Stromal cell of bone marrow (primary cell): ENCODE measurements around the gene CCDC192.
A peak's percentile ranks its signal among the peaks of the same experiment; 100 is the strongest.
"Not testable (repeated sequence)": the region's sequence is repeated elsewhere in the genome, so short reads cannot be mapped to it uniquely, and the experiment has no call there.

Source experiments
- DNase-seq: peaks from one replicate; pipeline ENCODE4 v3.0.0-alpha.2; 2012; ENCODE audit warnings: low read depth

Gene CCDC192

GRCh38 chr5:127846884-127847283 lies 143.7 kb downstream of the CCDC192 start:
- no peak for DNase-seq

GRCh38 chr5:127847641-127848040 lies 144.4 kb downstream of the CCDC192 start:
- DNase-seq: not testable (repeated sequence)

- no peak for DNase-seq
Observed at GRCh38 chr5:127848098-127848497, 144.9 kb downstream of the CCDC192 start.

DNA sequence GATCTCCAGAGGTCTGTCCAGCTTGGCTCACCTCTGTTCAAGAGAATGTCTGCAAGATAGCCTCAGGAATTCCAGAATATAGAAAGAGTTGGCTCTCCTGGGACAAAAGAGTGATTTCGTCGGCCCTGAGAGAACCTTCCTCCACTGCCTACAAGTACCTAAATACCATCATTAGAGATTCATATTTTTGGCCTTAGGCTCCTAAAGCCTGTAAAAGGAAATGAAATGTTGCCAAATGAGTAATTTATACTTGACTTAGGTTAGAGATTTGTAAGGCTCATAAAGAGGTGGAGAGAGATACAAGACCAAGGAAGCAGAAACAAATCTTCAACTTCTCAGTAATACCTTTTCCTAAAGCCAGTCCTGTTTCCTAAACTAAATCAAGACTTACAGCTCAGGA lies 146.2 kb downstream of the CCDC192 start:
- DNase-seq: no peak

- no peak for DNase-seq
Observed at GRCh38 chr5:127849891-127850290, 146.7 kb downstream of the CCDC192 start.

GRCh38 chr5:127851964-127852363 lies 148.8 kb downstream of the CCDC192 start:
- no peak for DNase-seq

- no peak for DNase-seq
Observed at GRCh38 chr5:127854520-127854919, 151.3 kb downstream of the CCDC192 start.

DNA sequence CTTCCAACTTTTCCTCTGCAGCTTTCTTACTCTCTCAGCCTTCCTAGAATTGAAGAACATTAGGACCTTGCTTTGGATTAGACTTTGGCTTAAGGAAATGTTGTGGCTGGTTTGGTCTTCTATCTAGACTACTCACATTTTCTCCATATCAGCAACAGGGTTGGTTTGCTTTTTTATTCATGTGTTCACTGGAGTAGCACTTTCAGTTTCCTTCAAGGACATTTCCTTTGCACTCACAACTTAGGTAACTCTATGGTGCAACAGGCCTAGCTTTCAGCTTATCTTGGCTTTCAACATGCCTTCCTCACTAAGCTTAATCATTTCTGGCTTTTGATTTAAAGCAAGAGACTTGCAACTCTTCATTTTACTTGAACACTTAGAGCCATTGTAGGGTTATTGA lies 153.1 kb downstream of the CCDC192 start:
- no peak for DNase-seq

DNA sequence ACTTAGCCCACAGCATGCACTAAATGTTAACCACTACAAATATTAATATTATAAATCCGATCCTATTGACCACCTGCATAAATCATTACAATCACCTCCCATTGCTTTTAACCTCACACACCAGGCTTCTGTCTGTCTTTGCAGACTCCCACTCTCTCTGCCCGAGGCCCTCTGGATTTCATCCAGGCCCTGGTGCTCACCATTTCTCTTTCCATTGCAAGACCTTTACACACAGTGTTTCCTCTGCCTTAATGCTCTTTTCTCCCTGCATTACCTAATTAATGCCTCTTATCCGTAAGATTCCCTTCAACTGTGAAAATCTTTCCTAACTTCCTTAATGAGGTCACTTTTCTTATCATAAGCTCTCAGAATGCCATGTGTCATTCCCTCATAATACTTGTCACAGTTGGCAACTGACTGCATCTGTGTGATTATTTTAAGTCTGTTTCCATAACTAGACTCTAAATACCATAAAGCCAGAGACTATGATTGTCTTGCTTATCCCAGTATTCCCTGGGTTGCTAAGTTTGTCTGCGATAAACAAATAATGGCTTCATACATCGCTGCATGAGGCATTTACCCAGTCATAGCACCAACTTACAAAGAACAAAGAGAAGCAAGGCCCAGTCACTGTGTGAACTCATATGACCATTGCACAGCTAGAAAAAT lies 155.1 kb downstream of the CCDC192 start:
- no peak for DNase-seq

- DNase-seq: no peak
Observed at GRCh38 chr5:127860291-127860690, 157.1 kb downstream of the CCDC192 start.

- DNase-seq: no peak
Observed at GRCh38 chr5:127863161-127863560, 160.0 kb downstream of the CCDC192 start.

DNA sequence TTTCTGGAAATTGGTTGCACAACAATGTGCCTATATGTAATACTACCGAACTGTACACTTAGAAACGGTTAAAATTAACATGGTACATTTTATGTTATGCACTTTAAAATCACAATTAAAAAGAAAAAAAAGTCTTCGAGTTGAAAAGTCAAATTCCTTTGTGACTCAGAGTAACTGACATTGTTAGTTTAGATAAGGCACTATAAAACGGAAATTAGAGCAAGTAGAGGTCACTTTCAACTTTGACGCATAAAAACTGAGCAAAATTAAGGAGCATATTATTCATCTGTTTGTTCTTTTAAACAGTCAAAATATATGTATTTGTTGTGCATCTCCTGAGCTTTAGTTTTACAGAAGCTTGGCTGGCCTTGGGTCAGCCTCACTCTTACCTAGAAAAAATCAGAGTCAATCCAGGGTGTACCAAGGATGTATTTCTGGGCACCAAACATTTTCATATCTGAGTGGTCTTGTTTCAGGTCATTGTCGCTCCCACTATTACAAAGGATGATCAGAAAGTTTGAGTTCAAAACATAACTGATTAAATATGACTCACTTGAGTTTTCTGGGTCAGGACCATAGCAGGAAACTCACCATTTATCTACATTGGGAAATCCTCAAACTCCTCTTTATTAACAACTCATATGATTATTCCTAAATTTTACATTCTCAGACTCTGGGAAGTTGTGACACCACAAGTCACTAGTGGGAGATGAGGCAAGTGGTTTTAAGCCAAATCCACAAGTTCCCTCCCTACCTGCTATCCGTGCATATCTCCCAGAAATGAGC lies 160.6 kb downstream of the CCDC192 start:
- no peak for DNase-seq

GRCh38 chr5:127864511-127864910 lies 161.3 kb downstream of the CCDC192 start:
- no peak for DNase-seq

- no peak for DNase-seq
Observed at GRCh38 chr5:127865273-127865672, 162.1 kb downstream of the CCDC192 start.

GRCh38 chr5:127867022-127867783 lies 164.0 kb downstream of the CCDC192 start:
- no peak for DNase-seq

- DNase-seq: peak; percentile 58
Observed at GRCh38 chr5:127870914-127871313, 167.7 kb downstream of the CCDC192 start.

- DNase-seq: peak; percentile 68
Observed at GRCh38 chr5:127871503-127872153, 168.4 kb downstream of the CCDC192 start.

GRCh38 chr5:127872494-127872893 lies 169.3 kb downstream of the CCDC192 start:
- no peak for DNase-seq

DNA sequence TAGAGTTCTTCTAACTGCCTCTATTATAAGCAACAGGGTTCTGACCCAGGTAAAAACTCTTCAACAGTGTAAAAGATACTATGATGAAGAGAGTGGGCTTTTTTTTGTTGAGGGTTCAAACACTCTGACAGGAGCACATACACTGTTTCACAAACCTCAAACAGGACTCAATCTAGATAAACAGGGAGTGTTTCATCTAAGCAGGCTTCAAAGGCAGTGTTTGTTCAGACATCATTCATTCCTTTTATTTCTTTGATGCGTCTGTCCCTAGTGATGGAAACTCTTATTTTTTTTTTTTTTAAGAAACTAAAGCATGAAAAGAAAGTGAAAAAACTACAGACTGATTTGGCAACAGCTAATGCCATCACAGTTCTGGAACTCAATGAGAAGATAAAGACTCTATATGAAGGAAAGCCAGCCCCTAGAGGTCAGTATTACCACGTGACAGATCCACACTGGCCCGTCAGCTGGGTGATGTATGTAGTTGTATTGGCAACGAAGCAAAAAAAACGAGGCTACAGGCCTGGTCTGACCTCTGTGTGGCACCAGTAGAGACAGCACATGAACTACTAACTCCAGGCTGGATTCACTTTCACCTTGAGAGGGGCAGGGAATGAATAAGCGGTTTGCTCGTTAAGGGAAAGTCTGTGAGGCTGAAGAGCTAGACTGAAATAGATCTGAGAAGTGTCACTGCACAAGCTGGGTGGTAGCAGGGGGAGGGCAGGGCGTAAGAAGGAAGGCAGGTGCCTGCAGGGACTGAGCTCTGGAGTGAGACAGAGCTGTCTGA lies 172.2 kb downstream of the CCDC192 start:
- DNase-seq: no peak

DNA sequence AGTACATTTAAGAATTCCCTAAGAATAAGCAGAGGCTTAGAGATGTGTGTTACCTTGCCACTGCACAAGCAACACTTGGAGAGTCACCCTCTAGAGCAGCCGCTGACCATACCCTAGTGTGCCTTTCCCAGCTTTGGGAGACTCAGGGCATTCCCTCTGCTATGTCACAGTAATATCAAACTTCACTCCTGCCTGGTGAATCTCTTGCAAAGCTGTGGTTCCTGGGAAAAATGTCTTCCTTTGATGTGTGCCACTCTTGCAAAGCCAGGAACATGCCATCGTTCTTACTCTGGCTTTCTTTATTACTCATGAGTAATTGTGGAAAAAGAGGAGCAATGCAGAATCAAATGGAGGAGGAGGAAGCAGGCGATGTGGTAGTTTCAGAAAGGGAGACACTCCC lies 173.2 kb downstream of the CCDC192 start:
- DNase-seq: no peak

GRCh38 chr5:127878174-127878750 lies 175.1 kb downstream of the CCDC192 start:
- no peak for DNase-seq
